Keratinocyte (primary cell): ENCODE measurements around the gene RAG2. TPM values are rescaled to one million over a fixed set of nuclear protein-coding genes. Genes with fewer than 3 reads are reported as not detected.

Experiments used
- polyA plus RNA-seq, 5 experiments: library from polyadenylated mRNA; depleted of rRNA in 3 of 5; stranded (reverse) in 3 of 5; stranded (forward) in 1 of 5; unstranded in 1 of 5; fragments of >200 nt; gene quantifications; 1 replicate in 1 of 5; 2 replicates in 3 of 5; 3 replicates in 1 of 5; pipeline versions ENCODE4 v1.2.1 to v1.2.3, GENCODE V29; 2011 to 2012; ENCODE audit warnings: missing spikeins in 2 of 5, low read depth in 1 of 5, low replicate concordance in 1 of 5

The RAG2 gene
- polyA plus RNA-seq, 1 donor (not counting 4 experiments of a cell fraction or from before 2014, with no cell fraction given), result not detected

Other genes starting within 250 kb of the RAG2 start
- gene TRAF6, start 88.0 kb downstream of the RAG2 start, polyA plus RNA-seq, result 12.6 to 15.1 TPM (median 12.6 TPM) in 3 replicates
- 0.42 to 1.3 TPM (median 1.2 TPM) in 3 replicates for gene RAG1, start 30.2 kb downstream of the RAG2 start, polyA plus RNA-seq
- gene IFTAP, start 3.7 kb downstream of the RAG2 start, polyA plus RNA-seq, result 13.0 to 22.8 TPM (median 13.5 TPM) in 3 replicates